DOHH2 (cell line): Measurements from ENCODE around the gene FGD6.

Experiments
- H3F3A ChIP-seq: fragments of 200-600 bp; sonication (generic), shearing (Covaris generic); 2 replicates; pipeline ENCODE4 v1.6.0; 2016; ENCODE audit warnings: antibody characterized with exemption, mild to moderate bottlenecking; ENCODE audit not compliant: control insufficient read depth, insufficient read depth
- H3K27ac ChIP-seq: fragments of 200-600 bp; sonication (generic); 2 replicates; pipeline ENCODE4 v1.5.1; 2014; ENCODE audit warnings: low read depth, mild to moderate bottlenecking, low read length, moderate library complexity
- H3K27me3 ChIP-seq: fragments of 200-600 bp; sonication (generic); 2 replicates; pipeline ENCODE4 v1.6.1; 2014; ENCODE audit warnings: mild to moderate bottlenecking, low read length, mixed read lengths; ENCODE audit not compliant: control insufficient read depth
- H3K36me3 ChIP-seq: fragments of 200-600 bp; sonication (generic); 2 replicates; pipeline ENCODE4 v1.6.1; 2014; ENCODE audit warnings: mild to moderate bottlenecking, low read length, moderate library complexity, mixed read lengths; ENCODE audit not compliant: control insufficient read depth
- H3K4me1 ChIP-seq: fragments of 200-600 bp; sonication (generic); 2 replicates; pipeline ENCODE4 v1.6.1; 2014; ENCODE audit warnings: mild to moderate bottlenecking, low read length, mixed read lengths; ENCODE audit not compliant: control insufficient read depth
- H3K4me2 ChIP-seq: fragments of 200-600 bp; sonication (generic); 2 replicates; pipeline ENCODE4 v1.6.0; 2014; ENCODE audit warnings: mild to moderate bottlenecking, low read length, moderate library complexity
- H3K4me3 ChIP-seq: fragments of 200-600 bp; sonication (generic); 2 replicates; pipeline ENCODE4 v1.5.1; 2014; ENCODE audit warnings: mild to moderate bottlenecking, low read length, mixed read lengths
- H3K79me2 ChIP-seq: fragments of 200-600 bp; sonication (generic); 2 replicates; pipeline ENCODE4 v1.6.1; 2014; ENCODE audit warnings: mild to moderate bottlenecking, low read length, mixed read lengths; ENCODE audit not compliant: control insufficient read depth
- H3K9me2 ChIP-seq: fragments of 200-600 bp; sonication (generic); replicated peaks from 2 replicates; pipeline ENCODE4 v1.6.1; 2014; ENCODE audit warnings: mild to moderate bottlenecking, low read length, mixed read lengths; ENCODE audit not compliant: control insufficient read depth
- H3K9me3 ChIP-seq: fragments of 200-600 bp; sonication (generic); 2 replicates; pipeline ENCODE4 v1.6.1; 2014; ENCODE audit warnings: antibody characterized with exemption, low read length, mixed read lengths; ENCODE audit not compliant: control insufficient read depth, insufficient read depth
- H4K20me1 ChIP-seq: fragments of 200-600 bp; sonication (generic); 2 replicates; pipeline ENCODE4 v1.6.0; 2014; ENCODE audit warnings: low read depth, mild to moderate bottlenecking, antibody characterized with exemption, low read length, moderate library complexity; ENCODE audit not compliant: control insufficient read depth, insufficient read depth
- CTCF ChIP-seq: fragments of 200-600 bp; sonication (generic); IDR thresholded peaks from one replicate; pipeline ENCODE4 v1.5.1; 2014; ENCODE audit warnings: antibody characterized with exemption, mild to moderate bottlenecking, low read depth, low read length; ENCODE audit not compliant: poor library complexity, severe bottlenecking
- EZH2phosphoT487 ChIP-seq: fragments of 200-600 bp; sonication (generic); IDR thresholded peaks from 2 replicates; pipeline ENCODE4 v1.6.1; 2017; ENCODE audit warnings: borderline replicate concordance, mild to moderate bottlenecking, antibody characterized with exemption, low read length, moderate library complexity, mixed read lengths

Gene FGD6

GRCh38 chr12:95217377-95218149, at the start of gene FGD6, which contains the start of gene VEZT:
FGD6 (minus strand) TSS chr12:95217467; CDS start chr12:95217240, 227 bp downstream.
VEZT (plus strand) TSS chr12:95217807; CDS start chr12:95217851, 44 bp downstream.
- H3K9me2 ChIP-seq: no peaks in the 10 kb centered on the region
- no peaks in the 10 kb centered on the region for H3K27me3 ChIP-seq
- no peaks in the 10 kb centered on the region for H4K20me1 ChIP-seq
- TF ChIP-seq EZH2phosphoT487 (no peak), CTCF (peak; percentile 78)
- H3K4me3 ChIP-seq: peak within 1 kb of the TSS; percentile 92
- H3K9me3 ChIP-seq: no peaks in the 10 kb centered on the region
- peak within 1 kb of the TSS; percentile 79 for H3K27ac ChIP-seq
- H3K4me1 ChIP-seq: peaks cover 53% of the 10 kb centered on the region
- peaks cover 97% of the 10 kb centered on the region for H3K79me2 ChIP-seq
- H3K36me3 ChIP-seq: peaks cover 57% of the 10 kb centered on the region
- peaks cover 4% of the 10 kb centered on the region; the same call in 1 of the 2 replicates for H3F3A ChIP-seq
- H3K4me2 ChIP-seq: peak within 1 kb of the TSS; percentile 70

GRCh38 chr12:95266254-95266653, 49.0 kb upstream of the FGD6 start:
- Histone ChIP-seq H3K79me2 (peaks cover 6% of the 10 kb centered on the region; the same call in 1 of the 2 replicates), H3K9me3 (no peaks in the 10 kb centered on the region), H3K4me3 (no peak overlapping the region), H3K27ac (no peak overlapping the region), H3K4me1 (no peaks in the 10 kb centered on the region), H3K36me3 (peaks cover 86% of the 10 kb centered on the region), H4K20me1 (no peaks in the 10 kb centered on the region), H3F3A (peaks cover 2% of the 10 kb centered on the region; the same call in 1 of the 2 replicates), H3K9me2 (no peaks in the 10 kb centered on the region), H3K27me3 (no peaks in the 10 kb centered on the region), H3K4me2 (no peak overlapping the region)
- no peak for TF ChIP-seq CTCF
- TF ChIP-seq EZH2phosphoT487: no peak

- no peaks in the 10 kb centered on the region for H3K27me3 ChIP-seq
- H3K27ac ChIP-seq: no peak overlapping the region
- no peak for TF ChIP-seq CTCF
- no peak for TF ChIP-seq EZH2phosphoT487
- no peaks in the 10 kb centered on the region for H3K9me3 ChIP-seq
- no peak overlapping the region for H3K4me3 ChIP-seq
- peaks cover 86% of the 10 kb centered on the region for H3K36me3 ChIP-seq
- no peaks in the 10 kb centered on the region for H3K9me2 ChIP-seq
- H4K20me1 ChIP-seq: no peaks in the 10 kb centered on the region
- peaks cover 6% of the 10 kb centered on the region; the same call in 1 of the 2 replicates for H3K79me2 ChIP-seq
- H3K4me2 ChIP-seq: no peak overlapping the region
- H3F3A ChIP-seq: peaks cover 2% of the 10 kb centered on the region; the same call in 1 of the 2 replicates
- no peaks in the 10 kb centered on the region for H3K4me1 ChIP-seq
These were observed 48.5 kb upstream of the FGD6 start for GRCh38 chr12:95265765-95266164.
